ENCODE results near the gene CEP57.

DNA sequence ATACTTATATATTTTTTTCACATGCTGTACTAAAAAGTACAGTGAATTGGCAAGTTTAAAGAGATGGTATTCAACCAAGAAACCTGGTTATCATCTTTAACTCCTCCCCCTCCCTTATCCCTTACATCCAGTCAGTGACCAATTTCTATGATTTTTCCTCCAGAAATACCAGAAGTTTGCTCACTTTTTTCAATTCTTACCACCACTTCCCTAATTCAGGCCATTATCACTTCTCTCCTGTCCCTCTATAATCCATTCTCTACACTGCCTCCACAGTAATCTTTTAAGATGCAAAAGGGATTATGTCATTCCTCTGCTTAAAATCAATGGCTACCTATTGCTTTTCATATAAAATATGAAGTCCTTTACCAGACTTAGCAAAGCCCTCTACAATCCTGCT is 62.8 kb downstream of the CEP57 start:
- TF ChIP-seq, protein P1, sequence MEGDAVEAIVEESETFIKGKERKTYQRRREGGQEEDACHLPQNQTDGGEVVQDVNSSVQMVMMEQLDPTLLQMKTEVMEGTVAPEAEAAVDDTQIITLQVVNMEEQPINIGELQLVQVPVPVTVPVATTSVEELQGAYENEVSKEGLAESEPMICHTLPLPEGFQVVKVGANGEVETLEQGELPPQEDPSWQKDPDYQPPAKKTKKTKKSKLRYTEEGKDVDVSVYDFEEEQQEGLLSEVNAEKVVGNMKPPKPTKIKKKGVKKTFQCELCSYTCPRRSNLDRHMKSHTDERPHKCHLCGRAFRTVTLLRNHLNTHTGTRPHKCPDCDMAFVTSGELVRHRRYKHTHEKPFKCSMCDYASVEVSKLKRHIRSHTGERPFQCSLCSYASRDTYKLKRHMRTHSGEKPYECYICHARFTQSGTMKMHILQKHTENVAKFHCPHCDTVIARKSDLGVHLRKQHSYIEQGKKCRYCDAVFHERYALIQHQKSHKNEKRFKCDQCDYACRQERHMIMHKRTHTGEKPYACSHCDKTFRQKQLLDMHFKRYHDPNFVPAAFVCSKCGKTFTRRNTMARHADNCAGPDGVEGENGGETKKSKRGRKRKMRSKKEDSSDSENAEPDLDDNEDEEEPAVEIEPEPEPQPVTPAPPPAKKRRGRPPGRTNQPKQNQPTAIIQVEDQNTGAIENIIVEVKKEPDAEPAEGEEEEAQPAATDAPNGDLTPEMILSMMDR (IDR thresholded peaks at IDR 0.05; ENCODE audit: low read depth, low read length), result no peak
- TF ChIP-seq EZH2phosphoT487 (IDR thresholded peaks at IDR 0.05; ENCODE audit: low read depth), result no peak

Measured in OCI-LY3 (cell line).